ENCODE measurements around the gene CACNB2. TPM values are rescaled to one million over a fixed set of nuclear protein-coding genes. Genes with fewer than 3 reads are reported as not detected.

The CACNB2 gene
- total RNA-seq, 1 donor from 2014 or later: not detected

- intact Hi-C loops (cut with micrococcal nuclease): no loop called here
- Mint-ChIP-seq H3K27me3 (no peaks in the 10 kb centered on the region), H3K36me3 (ENCODE audit: low read depth) (no peaks in the 10 kb centered on the region), H3K4me3 (no peak overlapping the region), H3K9me3 (no peaks in the 10 kb centered on the region), H3K27ac (no peak overlapping the region), H3K4me1 (peaks cover 3% of the 10 kb centered on the region)
- DNase-seq: no peak
Measured at GRCh38 chr10:18455086-18455884, 315.1 kb downstream of the CACNB2 start.

- H3K27ac Mint-ChIP-seq: no peak overlapping the region
- no peak overlapping the region for H3K4me3 Mint-ChIP-seq
- DNase-seq: no peak
- H3K36me3 Mint-ChIP-seq (ENCODE audit: low read depth): no peaks in the 10 kb centered on the region
- H3K27me3 Mint-ChIP-seq: no peaks in the 10 kb centered on the region
- peaks cover 3% of the 10 kb centered on the region for H3K4me1 Mint-ChIP-seq
- intact Hi-C loops (cut with micrococcal nuclease): no loop called here
- no peaks in the 10 kb centered on the region for H3K9me3 Mint-ChIP-seq
Measured at GRCh38 chr10:18456984-18457383, 316.8 kb downstream of the CACNB2 start.

DNA sequence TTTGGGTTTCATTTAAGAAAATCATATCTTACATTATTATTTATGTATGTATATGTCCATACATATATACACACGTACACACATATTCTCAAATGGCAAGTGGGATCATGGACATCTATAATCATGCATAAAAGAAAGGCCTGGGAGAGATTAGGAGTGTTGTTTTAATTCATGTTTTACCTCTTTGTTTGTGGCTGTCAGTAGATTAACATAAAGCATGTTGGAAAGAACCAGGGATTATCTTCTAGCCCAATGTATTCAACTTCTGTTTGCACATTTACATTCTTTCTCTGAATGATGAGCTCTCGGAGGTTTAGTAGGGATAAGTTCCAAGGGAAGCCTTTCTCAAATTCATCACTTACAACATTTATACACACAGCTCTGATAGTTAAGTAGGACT, 319.8 kb downstream of the CACNB2 start:
- Mint-ChIP-seq H3K9me3 (no peaks in the 10 kb centered on the region), H3K27me3 (no peaks in the 10 kb centered on the region), H3K27ac (no peak overlapping the region), H3K36me3 (ENCODE audit: low read depth) (no peaks in the 10 kb centered on the region), H3K4me3 (no peak overlapping the region), H3K4me1 (peaks cover 3% of the 10 kb centered on the region)
- no peak for DNase-seq
- intact Hi-C loops (cut with micrococcal nuclease): no loop called here

GRCh38 chr10:18463673-18464211, 323.5 kb downstream of the CACNB2 start:
- DNase-seq: no peak
- no peaks in the 10 kb centered on the region for H3K36me3 Mint-ChIP-seq (ENCODE audit: low read depth)
- no peaks in the 10 kb centered on the region for H3K4me1 Mint-ChIP-seq
- H3K9me3 Mint-ChIP-seq: no peaks in the 10 kb centered on the region
- no peak overlapping the region for H3K4me3 Mint-ChIP-seq
- intact Hi-C loops (cut with micrococcal nuclease): no loop called here
- no peak overlapping the region for H3K27ac Mint-ChIP-seq
- no peaks in the 10 kb centered on the region for H3K27me3 Mint-ChIP-seq

- Mint-ChIP-seq H3K4me1 (peaks cover 4% of the 10 kb centered on the region), H3K36me3 (ENCODE audit: low read depth) (no peaks in the 10 kb centered on the region), H3K9me3 (no peaks in the 10 kb centered on the region), H3K4me3 (no peak overlapping the region), H3K27me3 (peaks cover 2% of the 10 kb centered on the region), H3K27ac (no peak overlapping the region)
- DNase-seq: no peak
- intact Hi-C loops (cut with micrococcal nuclease): no loop called here
Measured at GRCh38 chr10:18469125-18469524, 328.9 kb downstream of the CACNB2 start.

DNA sequence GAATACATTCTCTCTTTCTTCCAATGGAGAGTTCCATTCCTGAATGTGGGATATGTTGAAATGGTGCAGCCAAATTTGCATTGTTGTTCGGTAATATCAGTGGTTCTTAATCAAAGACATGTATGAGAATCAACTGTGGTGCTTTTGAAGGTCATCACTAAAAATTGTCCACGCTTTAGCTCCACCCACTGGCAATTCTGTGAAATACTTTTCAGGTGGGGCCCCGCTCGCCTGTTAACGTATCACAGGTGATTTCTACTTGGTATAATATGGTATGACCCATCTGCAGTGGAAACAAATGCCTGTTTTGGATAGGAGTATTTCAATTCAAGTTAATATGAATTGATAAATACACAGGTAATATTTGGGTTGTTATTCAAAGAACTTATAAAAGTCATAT, 332.8 kb downstream of the CACNB2 start:
- Mint-ChIP-seq H3K9me3 (no peaks in the 10 kb centered on the region), H3K36me3 (ENCODE audit: low read depth) (no peaks in the 10 kb centered on the region), H3K27ac (no peak overlapping the region), H3K4me3 (no peak overlapping the region), H3K27me3 (peaks cover 5% of the 10 kb centered on the region), H3K4me1 (peaks cover 8% of the 10 kb centered on the region)
- DNase-seq: no peak
- intact Hi-C loops (cut with micrococcal nuclease): no loop called here

GRCh38 chr10:18473424-18474117, 333.3 kb downstream of the CACNB2 start:
- peaks cover 8% of the 10 kb centered on the region for H3K4me1 Mint-ChIP-seq
- H3K27ac Mint-ChIP-seq: no peak overlapping the region
- H3K27me3 Mint-ChIP-seq: peaks cover 5% of the 10 kb centered on the region
- H3K4me3 Mint-ChIP-seq: no peak overlapping the region
- H3K9me3 Mint-ChIP-seq: no peaks in the 10 kb centered on the region
- H3K36me3 Mint-ChIP-seq (ENCODE audit: low read depth): no peaks in the 10 kb centered on the region
- intact Hi-C loops (cut with micrococcal nuclease): no loop called here
- no peak for DNase-seq

GRCh38 chr10:18474118-18474455, 333.9 kb downstream of the CACNB2 start:
- intact Hi-C loops (cut with micrococcal nuclease): no loop called here
- Mint-ChIP-seq H3K27ac (no peak overlapping the region), H3K27me3 (peaks cover 5% of the 10 kb centered on the region), H3K9me3 (no peaks in the 10 kb centered on the region), H3K4me1 (peaks cover 8% of the 10 kb centered on the region), H3K36me3 (ENCODE audit: low read depth) (no peaks in the 10 kb centered on the region), H3K4me3 (no peak overlapping the region)
- no peak for DNase-seq

GRCh38 chr10:18476076-18476647, 335.9 kb downstream of the CACNB2 start:
- Mint-ChIP-seq H3K36me3 (ENCODE audit: low read depth) (no peaks in the 10 kb centered on the region), H3K9me3 (no peaks in the 10 kb centered on the region), H3K4me1 (peaks cover 8% of the 10 kb centered on the region), H3K4me3 (no peak overlapping the region), H3K27me3 (peaks cover 5% of the 10 kb centered on the region), H3K27ac (no peak overlapping the region)
- intact Hi-C loops (cut with micrococcal nuclease): no loop called here
- DNase-seq: no peak

DNA sequence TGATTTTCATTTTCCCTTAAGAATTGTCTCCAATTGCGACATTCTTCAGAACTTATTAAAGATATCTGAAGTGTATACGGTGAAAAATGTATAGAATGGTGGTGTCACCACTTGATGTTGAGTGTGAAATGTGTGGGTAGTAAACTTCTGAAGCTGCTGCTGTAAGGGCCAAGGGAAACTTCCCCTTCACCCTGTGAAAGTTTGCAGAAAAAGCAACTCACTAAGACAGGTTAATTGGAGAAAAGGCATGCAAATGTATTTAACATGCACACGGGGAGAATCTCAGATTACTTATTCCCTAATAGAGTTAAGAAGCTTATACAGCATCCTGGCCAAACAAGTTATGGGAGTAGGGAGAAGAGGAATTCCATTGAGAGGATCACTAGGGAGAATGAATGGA, 338.1 kb downstream of the CACNB2 start:
- no peaks in the 10 kb centered on the region for H3K9me3 Mint-ChIP-seq
- peaks cover 3% of the 10 kb centered on the region for H3K4me1 Mint-ChIP-seq
- DNase-seq: no peak
- H3K36me3 Mint-ChIP-seq (ENCODE audit: low read depth): no peaks in the 10 kb centered on the region
- intact Hi-C loops (cut with micrococcal nuclease): no loop called here
- no peak overlapping the region for H3K4me3 Mint-ChIP-seq
- no peak overlapping the region for H3K27ac Mint-ChIP-seq
- peaks cover 5% of the 10 kb centered on the region for H3K27me3 Mint-ChIP-seq

- no peak for DNase-seq
- no peak overlapping the region for H3K4me3 Mint-ChIP-seq
- H3K27ac Mint-ChIP-seq: no peak overlapping the region
- intact Hi-C loops (cut with micrococcal nuclease): no loop called here
- H3K27me3 Mint-ChIP-seq: peaks cover 2% of the 10 kb centered on the region
- no peaks in the 10 kb centered on the region for H3K9me3 Mint-ChIP-seq
- no peaks in the 10 kb centered on the region for H3K36me3 Mint-ChIP-seq (ENCODE audit: low read depth)
- H3K4me1 Mint-ChIP-seq: peaks cover 3% of the 10 kb centered on the region
Measured at GRCh38 chr10:18479502-18479901, 339.3 kb downstream of the CACNB2 start.

- no peaks in the 10 kb centered on the region for H3K27me3 Mint-ChIP-seq
- no peaks in the 10 kb centered on the region for H3K9me3 Mint-ChIP-seq
- no peaks in the 10 kb centered on the region for H3K36me3 Mint-ChIP-seq (ENCODE audit: low read depth)
- H3K4me1 Mint-ChIP-seq: no peaks in the 10 kb centered on the region
- intact Hi-C loops (cut with micrococcal nuclease): no loop called here
- no peak overlapping the region for H3K4me3 Mint-ChIP-seq
- no peak for DNase-seq
- no peak overlapping the region for H3K27ac Mint-ChIP-seq
Measured at GRCh38 chr10:18483516-18484186, 343.4 kb downstream of the CACNB2 start.

DNA sequence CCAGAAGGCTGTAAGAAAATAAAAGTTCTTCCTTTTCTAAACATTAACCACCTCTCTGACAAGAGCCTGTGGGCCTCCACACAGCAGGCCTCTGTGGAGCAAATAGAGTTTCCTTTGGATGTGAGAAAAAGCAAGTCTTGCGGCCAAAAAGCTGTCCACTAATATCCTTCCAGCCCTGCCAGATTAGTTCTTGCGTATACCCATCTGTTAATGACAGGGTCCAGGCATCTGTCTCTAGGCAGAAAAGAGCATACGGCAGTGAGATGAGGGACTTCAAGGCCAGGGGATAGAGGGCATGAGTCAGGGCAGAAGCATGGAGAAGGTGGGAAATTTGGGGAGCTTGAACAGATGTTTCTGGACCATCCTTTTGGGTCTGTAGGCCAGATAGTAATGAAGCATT, 346.2 kb downstream of the CACNB2 start:
- DNase-seq: no peak
- Mint-ChIP-seq H3K27me3 (no peaks in the 10 kb centered on the region), H3K9me3 (no peaks in the 10 kb centered on the region), H3K27ac (no peak overlapping the region), H3K36me3 (ENCODE audit: low read depth) (no peaks in the 10 kb centered on the region), H3K4me3 (no peak overlapping the region), H3K4me1 (no peaks in the 10 kb centered on the region)
- intact Hi-C loops (cut with micrococcal nuclease): no loop called here

- H3K4me3 Mint-ChIP-seq: no peak overlapping the region
- no peaks in the 10 kb centered on the region for H3K9me3 Mint-ChIP-seq
- H3K36me3 Mint-ChIP-seq (ENCODE audit: low read depth): no peaks in the 10 kb centered on the region
- intact Hi-C loops (cut with micrococcal nuclease): no loop called here
- no peaks in the 10 kb centered on the region for H3K4me1 Mint-ChIP-seq
- H3K27me3 Mint-ChIP-seq: no peaks in the 10 kb centered on the region
- DNase-seq: no peak
- H3K27ac Mint-ChIP-seq: no peak overlapping the region
Measured at GRCh38 chr10:18490755-18491154, 350.5 kb downstream of the CACNB2 start.

Data from activated CD4-positive, alpha-beta T cell treated with anti-CD3 and anti-CD28 coated beads, Interleukin-2, amount 10 ng/mL, durations not matched to agents 24 days and 14 days (primary cell).